Measurements from ENCODE around the gene ANXA2R. TPM values are rescaled to one million over a fixed set of nuclear protein-coding genes. Genes with fewer than 3 reads are reported as not detected.

Gene ANXA2R
- total RNA-seq, 1 experiment from 2014 or later: 6.2 TPM

GRCh38 chr5:43008363-43009153 lies 31.6 kb downstream of the ANXA2R start:
- DNase-seq (ENCODE audit: low read depth, low spot score) (peak; percentile 96), ATAC-seq (peak; percentile 76)
- ChIA-PET POLR2A (interaction anchor here (0.5 to 2.3 kb wide), 3 partner anchors 11 to 93 kb away, joined by 5 to 10 read pairs (median 6); no protein-coding TSS in a partner anchor), CTCF (interaction anchor here (0.9 to 1.6 kb wide), 3 partner anchors 11 to 100 kb away, joined by 5 to 8 read pairs (median 7); no protein-coding TSS in a partner anchor)
- Histone ChIP-seq H3K27me3 (ENCODE audit: control insufficient read depth, insufficient read depth, low read length) (no peaks in the 10 kb centered on the region), H3K4me3 (ENCODE audit: low read depth in 2 of 2, low read length in 2 of 2) (peak overlapping the region; percentile 54 to 74), H3K27ac (ENCODE audit: low read length) (peak overlapping the region; percentile 98), H3K4me1 (ENCODE audit: control insufficient read depth, insufficient read depth, low read length) (peaks cover 25% of the 10 kb centered on the region), H3K9me3 (ENCODE audit: control insufficient read depth, insufficient read depth, low read depth, low read length) (no peaks in the 10 kb centered on the region), H3K36me3 (ENCODE audit: control insufficient read depth, insufficient read depth, low read length) (no peaks in the 10 kb centered on the region)
- TF ChIP-seq REST (IDR thresholded peaks at IDR 0.05; ENCODE audit: insufficient read depth in 1 of 2, low read depth in 2 of 2, low read length in 1 of 2) (no peak), POLR2AphosphoS5 (IDR thresholded peaks at IDR 0.05; ENCODE audit: low read depth, low read length) (peak; percentile 72; the same call in 1 of the 2 replicates), SIN3A (IDR thresholded peaks at IDR 0.05; ENCODE audit: borderline replicate concordance, insufficient read depth, low read depth, low read length) (no peak), CTCF (IDR thresholded peaks at IDR 0.05) (peak; percentile 46), TCF7L2 (IDR thresholded peaks at IDR 0.05; ENCODE audit: low read depth, low read length) (peak; percentile 21; the same call in 1 of the 2 replicates)
- no TSS peak for BruUV-seq (replicated peaks)
- intact Hi-C loops (cut with micrococcal nuclease; ENCODE audit: unreplicated experiment) (loop anchor here (2.0 kb wide), 1 partner anchor 96 kb away; no protein-coding TSS in a partner anchor), in situ Hi-C loops (cut with HindIII; ENCODE audit: low pct_unique_long_range_greater_than_20kb, low sequenced_read_pairs) (loop anchor here (25.0 kb wide), 1 partner anchor 96 kb away; no protein-coding TSS in a partner anchor)

GRCh38 chr5:43007911-43008362 lies 32.2 kb downstream of the ANXA2R start:
- peaks cover 25% of the 10 kb centered on the region for H3K4me1 ChIP-seq (ENCODE audit: control insufficient read depth, insufficient read depth, low read length)
- no peaks in the 10 kb centered on the region for H3K36me3 ChIP-seq (ENCODE audit: control insufficient read depth, insufficient read depth, low read length)
- H3K4me3 ChIP-seq (ENCODE audit: low read depth in 2 of 2, low read length in 2 of 2): peak overlapping the region; percentile 54 to 74
- no peaks in the 10 kb centered on the region for H3K9me3 ChIP-seq (ENCODE audit: control insufficient read depth, insufficient read depth, low read depth, low read length)
- H3K27ac ChIP-seq (ENCODE audit: low read length): peak overlapping the region; percentile 98
- ChIA-PET POLR2A (interaction anchor here (0.5 to 2.3 kb wide), 4 partner anchors 9 to 92 kb away, joined by 4 to 10 read pairs (median 5); no protein-coding TSS in a partner anchor), CTCF (interaction anchor here (0.6 to 1.6 kb wide), 3 partner anchors 96 to 1484 kb away, joined by 7 to 10 read pairs (median 8); no protein-coding TSS in a partner anchor)
- no peak for DNase-seq (ENCODE audit: low read depth, low spot score)
- TF ChIP-seq CTCF (IDR thresholded peaks at IDR 0.05) (no peak), TCF7L2 (IDR thresholded peaks at IDR 0.05; ENCODE audit: low read depth, low read length) (peak; percentile 2; the same call in 1 of the 2 replicates), SIN3A (IDR thresholded peaks at IDR 0.05; ENCODE audit: borderline replicate concordance, insufficient read depth, low read depth, low read length) (no peak), POLR2AphosphoS5 (IDR thresholded peaks at IDR 0.05; ENCODE audit: low read depth, low read length) (peak; percentile 44), REST (IDR thresholded peaks at IDR 0.05; ENCODE audit: insufficient read depth in 1 of 2, low read depth in 2 of 2, low read length in 1 of 2) (no peak)
- in situ Hi-C loops (cut with HindIII; ENCODE audit: low pct_unique_long_range_greater_than_20kb, low sequenced_read_pairs): loop anchor here (25.0 kb wide), 1 partner anchor 96 kb away; no protein-coding TSS in a partner anchor
- H3K27me3 ChIP-seq (ENCODE audit: control insufficient read depth, insufficient read depth, low read length): no peaks in the 10 kb centered on the region
- intact Hi-C loops (cut with micrococcal nuclease; ENCODE audit: unreplicated experiment): loop anchor here (2.0 kb wide), 1 partner anchor 95 kb away; no protein-coding TSS in a partner anchor
- ATAC-seq: peak; percentile 80
- TSS peak; percentile 96 for BruUV-seq (replicated peaks)

Data from Panc1 (cell line).